Erythroblast (primary cell): ENCODE results near the gene CPN2.

Experiments used
- DNase-seq, 2 experiments: peaks; one replicate each; lab custom pipeline; 2025; lab: John Stamatoyannopoulos, UW
- GATA1 ChIP-seq: IDR thresholded peaks from 2 replicates; pipeline ENCODE4 v1.6.1; 2011; ENCODE audit warnings: low read depth, mild to moderate bottlenecking, control low read depth, low read length, moderate library complexity
- POLR2A ChIP-seq: IDR thresholded peaks from 2 replicates; pipeline ENCODE4 v1.6.1; 2011; ENCODE audit warnings: mild to moderate bottlenecking, low read length

Gene CPN2

DNA sequence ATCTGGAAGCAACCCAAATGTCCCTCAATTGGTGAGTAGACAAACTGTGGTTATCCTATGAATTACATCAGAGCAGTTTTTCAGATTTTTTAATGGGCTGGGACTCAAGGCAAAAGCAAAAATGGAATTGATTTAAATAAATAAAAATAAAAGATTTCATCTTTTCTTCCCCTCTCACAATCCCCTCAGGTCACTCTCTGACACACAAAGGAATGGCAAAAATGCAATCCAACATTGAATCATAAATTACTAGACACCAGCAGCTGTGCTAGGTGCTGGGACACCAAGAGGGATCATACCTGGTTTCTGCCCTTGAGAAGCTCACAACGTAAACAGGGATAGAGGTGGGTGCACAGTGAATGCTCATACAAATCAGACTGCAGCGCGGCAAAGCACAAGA, 58.8 kb downstream of the CPN2 start:
- no peak for DNase-seq
- TF ChIP-seq GATA1, result no peak
- no peak for TF ChIP-seq POLR2A
